Activated CD4-positive, alpha-beta T cell treated with anti-CD3 and anti-CD28 coated beads, Interleukin-2, amount 50 U/mL, for 4 hours (primary cell): Measurements from ENCODE around the gene NGEF.

Experiments used
- DNase-seq, 2 experiments: peaks; one replicate each; pipeline ENCODE4 v3.0.0-alpha.2; 2020

The NGEF gene

DNA sequence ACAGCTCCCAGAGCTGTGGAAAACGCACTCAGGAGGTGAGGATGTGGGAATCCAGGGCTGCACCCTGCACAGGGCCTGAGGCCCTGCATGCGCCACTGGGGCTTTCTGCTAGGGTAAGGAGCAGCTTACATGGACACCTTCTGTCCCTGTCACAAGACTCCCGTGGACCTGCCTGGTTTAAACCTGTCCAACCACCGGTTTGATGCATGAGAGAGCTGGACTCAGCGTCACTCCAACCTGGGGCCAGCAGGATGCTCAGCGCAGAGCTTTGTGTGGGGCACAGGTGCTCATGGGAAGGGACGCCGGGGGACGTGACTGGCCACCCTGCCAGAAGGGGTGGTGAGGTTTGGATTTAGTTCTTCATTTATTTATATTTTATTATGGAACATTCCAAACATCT is 118.8 kb downstream of the NGEF start:
- DNase-seq = no peak

DNA sequence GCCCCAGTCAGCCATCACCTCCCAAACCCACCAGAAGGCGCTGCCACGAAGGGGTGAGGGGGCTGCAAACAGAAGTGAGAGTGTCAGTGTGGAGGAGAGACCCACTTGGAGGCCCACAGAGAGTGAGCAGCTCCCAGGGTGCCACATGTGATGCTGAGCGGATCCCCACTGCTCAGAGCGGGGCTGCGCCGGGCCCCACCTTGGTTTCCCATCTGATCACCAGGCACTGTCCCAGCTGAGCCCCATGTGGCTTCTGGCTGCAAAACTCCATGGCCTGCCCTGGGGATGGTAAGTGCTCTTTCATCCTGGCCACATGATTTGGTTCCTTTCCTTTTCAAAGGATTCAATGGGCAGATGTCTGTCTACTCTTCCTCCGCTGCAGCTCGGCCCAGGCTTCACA is 119.2 kb downstream of the NGEF start:
- no peak for DNase-seq

DNA sequence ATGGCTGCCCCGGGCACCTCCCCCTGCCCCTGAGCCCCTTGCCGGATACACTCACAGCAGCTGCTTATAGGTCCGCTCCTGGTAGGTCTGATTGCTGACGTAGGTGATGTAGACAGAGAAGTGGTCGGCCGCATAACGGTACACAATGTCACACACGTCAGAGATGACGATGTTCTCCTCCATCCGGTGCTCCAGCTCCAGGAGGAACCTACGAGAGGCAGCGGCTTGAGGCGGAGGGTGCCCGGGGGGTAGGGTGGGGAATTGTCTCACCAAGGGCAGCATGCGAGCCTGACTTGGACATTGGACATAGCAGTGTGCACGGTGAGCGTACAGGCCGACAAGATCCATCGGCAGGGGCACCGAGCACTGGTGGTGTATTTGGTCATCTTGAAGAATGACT is 120.2 kb downstream of the NGEF start:
- no peak for DNase-seq

DNA sequence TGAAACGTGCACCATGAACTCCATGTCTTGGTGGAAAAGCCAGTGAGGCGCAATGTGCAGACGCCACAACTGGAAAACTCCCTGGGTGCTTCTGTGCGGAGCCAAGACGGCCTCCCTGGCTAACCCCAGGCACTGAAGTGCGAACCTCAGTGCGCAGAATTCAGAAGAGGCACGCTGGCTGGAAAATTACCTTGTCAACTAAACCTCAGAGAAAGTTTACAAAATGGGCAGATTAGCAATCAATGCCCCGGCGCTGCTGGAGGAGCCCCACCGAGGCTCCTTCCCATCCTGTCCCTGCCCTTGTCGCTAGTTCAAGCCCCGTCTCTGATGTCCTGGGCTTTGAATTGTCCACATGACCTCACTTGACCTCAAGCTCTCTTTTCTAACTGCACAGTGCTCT is 120.8 kb downstream of the NGEF start:
- DNase-seq = no peak

DNA sequence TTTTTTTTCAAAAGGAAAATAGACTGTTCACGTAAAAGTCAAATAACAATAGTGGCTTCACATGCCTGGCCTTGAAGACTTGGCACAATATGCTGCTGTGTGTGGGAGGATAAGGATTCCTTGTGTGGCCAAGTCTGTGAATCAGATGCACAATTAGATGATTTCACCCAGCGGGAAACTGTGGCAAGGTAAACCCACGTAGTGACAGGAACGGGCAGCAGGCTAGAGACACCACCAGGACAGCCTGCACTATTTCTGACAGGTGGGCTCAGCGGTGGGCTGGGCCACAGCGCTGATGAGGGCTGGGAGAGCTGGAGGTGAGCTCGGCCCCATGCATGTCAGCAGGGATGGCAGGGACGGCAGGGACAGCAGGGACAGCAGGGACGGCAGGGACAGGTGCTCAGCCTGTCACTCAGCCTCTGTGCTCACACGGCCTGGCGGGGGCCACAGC is 121.4 kb downstream of the NGEF start:
- no peak for DNase-seq

DNA sequence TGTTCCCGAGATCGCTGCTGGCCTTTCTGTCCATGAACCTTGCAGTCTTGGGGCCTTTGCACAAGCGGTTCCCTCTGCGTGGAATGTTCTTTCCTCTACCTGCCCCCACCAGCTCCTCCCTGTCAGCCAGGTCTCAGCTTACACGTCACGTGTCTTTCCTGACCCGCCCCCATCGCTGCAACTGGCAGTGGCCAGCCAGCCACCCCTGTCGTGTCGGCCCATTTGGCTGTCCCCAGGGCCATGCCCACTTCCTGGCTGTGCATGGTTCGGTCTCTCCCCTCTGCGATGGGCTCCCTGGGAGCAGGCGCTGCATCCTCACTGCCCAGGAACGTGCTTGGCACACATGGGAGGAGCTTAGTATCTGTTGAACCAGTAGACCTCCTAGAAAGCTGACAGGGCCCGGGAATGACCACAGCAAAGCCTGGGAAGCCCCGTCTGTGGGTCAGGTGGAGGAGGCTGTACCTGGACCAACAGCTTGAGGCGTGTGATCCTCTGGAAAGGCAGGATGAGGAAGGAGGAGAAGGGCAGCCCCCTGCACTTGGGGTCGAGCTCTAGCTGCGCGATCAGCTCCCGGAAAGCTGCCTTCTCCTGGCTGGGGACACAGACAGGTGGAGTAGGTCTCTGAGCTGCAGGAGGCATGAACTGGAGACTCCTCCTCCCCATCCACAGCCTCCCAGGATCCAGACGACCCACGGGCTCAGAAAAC is 122.0 kb downstream of the NGEF start:
- DNase-seq = no peak

DNA sequence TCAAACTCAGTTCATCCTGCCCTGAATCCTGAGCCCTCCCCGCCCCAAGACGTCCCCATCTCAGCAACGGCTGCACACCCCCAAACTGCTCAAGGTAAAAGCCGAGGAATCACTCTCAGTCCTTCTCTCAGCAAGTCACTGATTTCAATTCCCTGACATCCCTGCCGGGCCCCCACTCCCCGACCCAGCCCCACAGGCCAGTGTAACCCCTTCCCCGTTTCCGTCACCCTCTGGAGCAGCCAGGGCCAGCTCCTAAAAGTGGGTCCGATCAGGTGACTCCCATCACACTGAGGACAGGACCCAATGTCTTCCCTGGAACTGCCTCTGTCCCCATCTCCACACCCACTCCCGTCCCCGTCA is 122.5 kb downstream of the NGEF start:
- DNase-seq = no peak

DNA sequence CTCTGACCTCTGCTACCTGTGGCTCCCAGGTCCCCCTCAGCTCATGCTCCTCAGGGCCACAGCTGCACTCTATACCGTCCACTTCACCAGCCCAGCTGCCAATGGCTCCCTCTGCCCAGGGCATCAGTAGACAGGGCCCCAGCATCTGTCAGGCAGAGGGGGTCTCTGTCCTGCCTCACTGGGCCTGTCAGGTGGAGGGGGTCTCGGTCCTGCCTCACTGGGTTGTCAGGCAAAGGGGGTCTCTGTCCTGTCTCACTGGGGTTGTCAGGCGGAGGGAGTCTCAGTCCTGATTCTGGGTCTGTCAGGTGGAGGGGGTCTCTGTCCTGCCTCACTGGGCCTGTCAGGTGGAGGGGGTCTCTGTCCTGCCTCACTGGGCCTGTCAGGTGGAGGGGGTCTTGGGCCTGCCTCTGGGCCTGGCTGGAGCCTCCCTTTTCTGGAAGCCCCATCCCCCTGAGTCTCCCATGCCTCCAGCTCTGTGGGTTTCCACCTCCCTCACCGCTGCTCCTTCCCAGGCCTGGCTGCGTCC is 123.1 kb downstream of the NGEF start:
- DNase-seq = no peak

DNA sequence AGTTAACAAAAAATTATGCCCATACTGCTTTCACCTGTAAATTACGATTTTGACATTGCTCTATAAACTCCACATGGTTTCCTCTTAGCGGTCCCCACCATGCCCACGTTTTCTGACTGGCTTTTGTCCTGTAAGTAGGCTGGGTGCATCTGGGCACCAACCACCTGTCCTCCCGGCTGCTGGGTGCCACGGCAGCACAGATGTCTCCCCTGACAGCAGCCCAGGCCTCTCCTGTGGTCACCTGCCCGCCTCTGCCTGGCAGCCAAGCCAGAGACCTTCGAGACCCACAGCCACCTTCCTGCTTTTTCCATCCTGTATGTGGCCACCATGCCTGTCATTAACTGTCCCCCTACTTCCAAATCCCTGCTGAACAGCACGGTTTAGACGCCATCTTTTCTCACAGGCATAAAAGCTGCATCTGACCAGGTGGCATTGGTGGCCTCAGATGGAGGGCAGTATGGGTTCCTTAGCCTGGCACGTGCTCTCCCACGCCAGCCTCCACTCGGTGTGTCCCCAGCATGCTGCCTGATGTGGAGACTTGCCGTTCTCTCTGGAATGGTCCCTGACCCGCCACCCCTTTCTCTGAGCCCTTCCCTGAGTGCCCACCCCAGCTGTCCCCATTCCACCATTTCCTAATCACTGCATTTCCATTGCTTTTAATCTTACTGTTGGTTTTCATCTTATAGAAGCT is 124.1 kb downstream of the NGEF start:
- DNase-seq = no peak

DNA sequence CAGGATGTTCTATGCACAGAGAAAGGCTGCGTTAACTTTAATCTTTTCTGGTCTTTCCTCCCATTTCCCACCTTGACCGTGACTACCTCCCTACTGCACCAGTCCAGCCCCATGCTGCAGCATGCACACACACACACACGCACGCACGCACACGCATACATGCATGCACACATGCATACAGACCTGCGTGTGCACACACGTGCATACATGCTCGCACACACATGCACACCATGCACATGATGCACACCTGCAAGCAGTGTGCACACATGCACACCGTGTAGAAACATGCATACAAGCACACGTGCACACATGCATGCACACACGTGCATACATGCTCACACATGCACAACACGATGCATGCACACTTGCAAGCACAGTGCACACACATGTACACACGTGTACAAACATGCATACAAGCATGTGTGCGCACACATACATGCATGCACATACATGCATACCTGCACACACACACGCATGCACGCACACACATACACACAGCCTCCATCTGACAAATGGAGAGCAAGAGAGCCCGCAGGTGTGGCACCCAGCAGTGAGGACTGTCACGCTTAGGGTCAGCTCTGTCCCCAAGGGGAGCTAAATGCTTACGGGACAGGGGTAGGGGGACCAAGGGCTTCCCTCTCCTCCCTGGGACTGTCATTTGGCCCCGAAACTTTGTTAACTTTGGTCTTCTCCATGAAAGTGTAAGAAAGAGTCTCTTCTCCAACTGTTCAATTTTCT is 124.8 kb downstream of the NGEF start:
- no peak for DNase-seq

DNA sequence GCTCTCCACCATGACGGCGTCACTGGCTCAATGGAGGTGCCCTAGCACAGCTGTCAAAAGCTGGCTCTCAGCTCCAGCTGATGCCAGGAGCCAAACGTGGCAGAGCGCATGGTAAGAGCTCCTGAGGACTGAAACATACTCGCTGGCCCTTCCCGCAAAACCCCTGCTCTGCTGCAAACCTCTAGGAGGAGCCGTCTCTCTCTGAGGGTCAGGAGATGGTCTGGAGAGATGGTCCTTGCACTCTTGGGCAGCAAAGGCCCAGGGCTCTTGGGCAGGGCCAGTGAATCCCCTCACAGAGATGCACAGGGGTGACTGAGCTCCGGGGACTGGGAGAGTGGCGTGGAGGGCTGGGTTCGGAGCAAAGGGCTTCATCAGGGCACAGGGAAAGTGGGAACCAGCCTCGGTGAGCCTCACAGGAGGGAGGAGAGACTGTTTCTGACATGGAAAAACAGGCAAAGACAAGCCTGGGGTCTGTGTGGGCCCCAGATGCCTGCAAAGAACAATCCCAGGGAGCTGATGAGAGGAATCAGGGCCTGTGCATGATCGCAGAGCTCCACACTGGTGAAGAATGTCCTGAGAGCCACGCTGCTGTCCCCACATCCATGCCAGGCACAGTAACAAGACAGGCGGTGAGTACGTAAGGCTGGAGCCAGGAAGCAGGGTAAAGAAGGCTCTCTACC is 125.7 kb downstream of the NGEF start:
- no peak for DNase-seq

DNA sequence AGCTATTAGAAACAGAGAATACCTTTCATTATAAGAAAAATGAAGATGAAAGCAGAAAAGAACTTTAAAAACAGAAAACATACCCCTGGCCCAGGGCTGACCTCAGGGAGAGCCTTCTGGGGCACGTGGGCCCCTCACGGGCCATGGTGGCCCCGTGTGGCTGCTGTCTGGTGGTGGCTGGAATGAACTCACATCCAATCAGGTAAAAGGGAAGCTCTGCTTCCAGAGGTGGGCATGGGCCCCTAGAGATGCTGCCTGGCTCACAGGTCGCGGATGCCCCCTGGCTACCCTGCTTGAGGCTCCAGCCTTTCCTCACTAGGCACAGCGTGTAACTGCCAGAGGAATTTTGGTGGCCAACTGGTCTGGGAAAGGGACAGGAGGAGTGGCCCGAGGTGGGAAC is 126.4 kb downstream of the NGEF start:
- DNase-seq = no peak

DNA sequence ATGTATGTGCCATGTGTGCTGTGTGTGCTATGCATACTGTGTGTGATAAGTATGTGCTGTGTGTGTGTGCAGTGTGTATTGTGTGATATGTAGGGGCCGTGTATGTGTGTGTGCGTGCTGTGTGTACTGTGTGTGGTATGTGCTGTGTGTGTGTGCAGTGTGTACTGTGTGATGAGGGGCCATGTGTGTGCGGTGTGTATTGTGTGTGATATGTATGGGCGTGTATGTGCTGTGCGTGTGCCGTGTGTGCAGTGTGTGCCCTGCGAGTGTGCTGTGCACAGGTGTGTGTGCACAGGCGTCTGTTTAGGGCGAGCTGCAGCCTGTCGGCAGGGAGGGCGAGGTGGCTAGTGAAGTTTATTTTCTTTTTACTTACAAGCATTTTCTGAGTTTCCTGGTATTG is 126.9 kb downstream of the NGEF start:
- no peak for DNase-seq

DNA sequence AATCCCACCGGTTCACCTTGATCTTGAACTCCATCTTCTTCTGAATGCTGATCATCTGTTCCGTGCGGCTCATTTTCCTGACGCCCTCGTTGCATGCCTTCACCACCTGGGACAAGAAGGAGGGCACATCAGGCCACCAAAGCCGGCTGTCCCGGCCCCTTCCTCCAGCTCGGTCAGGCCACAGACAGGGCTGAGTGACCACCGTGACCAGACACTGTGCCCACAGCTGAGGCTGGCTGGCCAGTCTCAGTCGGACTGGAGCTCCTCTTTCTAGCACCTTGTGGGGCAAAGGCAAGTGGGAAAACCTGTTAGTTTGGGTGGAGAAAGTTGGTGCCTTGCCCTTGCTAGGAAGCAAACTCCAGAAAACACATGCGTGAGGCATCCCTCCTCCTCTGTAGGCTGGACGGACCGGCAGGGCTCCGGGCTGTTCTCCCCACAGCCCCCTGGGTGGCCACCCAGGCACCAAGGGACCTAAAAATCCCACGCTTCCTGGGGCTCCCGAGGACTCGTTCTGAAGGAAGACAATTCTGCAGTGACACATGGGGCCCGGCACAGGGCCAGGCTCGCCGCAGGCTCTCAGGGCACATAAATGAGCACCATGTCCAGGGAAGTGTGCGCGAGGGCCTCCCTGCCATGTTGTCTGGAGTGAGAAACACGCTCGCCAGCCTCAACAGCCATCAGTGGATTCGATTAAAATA is 127.6 kb downstream of the NGEF start:
- no peak for DNase-seq

DNA sequence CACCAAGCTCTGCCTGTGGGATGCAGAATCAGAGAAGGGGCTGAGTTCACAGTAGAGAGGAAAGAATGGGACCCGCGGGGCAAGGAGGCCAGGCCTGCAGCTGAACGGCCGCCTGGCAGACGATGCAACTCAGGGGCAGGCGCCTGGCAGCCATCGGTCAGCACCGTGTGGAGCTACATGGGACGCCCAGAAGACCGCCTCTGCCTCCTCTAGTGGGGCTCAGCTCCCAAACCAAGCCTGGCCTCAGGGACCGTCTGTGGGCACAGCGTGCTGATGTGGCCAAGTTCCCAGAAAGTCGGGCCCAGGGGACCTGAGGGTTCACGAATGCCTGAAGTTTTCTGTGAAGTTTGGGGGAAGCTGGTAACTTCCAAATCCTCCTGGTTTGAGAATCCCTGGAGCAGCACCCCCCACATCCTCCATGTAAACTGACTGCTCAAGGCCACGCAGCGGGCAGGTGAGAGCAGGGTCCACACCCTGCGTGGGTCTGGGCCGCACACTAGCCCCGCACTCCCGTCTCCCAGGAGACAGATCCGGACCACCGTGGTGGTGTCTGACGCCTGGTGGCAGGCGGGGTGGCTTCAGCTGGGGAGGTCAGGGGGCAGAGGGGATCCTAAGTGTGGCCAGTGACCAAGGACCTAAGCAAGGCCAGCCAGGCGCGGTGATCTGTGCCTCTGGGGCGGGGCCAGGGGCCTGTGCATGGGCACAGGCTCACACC is 128.3 kb downstream of the NGEF start:
- DNase-seq = no peak

DNA sequence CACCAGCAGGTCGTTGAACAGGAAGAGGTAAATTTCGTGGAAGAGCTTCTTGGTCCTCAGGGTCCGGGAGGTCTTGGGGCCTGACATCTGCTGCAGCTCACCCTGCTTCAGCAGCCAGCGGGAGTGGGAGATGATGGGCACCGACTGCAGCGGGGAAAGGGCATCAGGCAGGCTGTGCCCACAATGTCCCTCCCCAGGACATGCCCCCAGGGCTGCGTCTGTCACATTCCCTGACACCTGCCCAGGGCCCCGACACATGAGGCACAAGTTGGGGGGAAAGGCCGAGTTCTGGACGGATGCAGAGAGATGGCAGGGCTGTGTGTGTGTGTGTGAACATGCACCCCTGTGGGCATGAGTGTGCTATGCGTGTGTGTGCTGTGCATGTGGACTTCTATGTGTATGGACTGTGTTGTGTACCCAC is 129.0 kb downstream of the NGEF start:
- DNase-seq = no peak

DNA sequence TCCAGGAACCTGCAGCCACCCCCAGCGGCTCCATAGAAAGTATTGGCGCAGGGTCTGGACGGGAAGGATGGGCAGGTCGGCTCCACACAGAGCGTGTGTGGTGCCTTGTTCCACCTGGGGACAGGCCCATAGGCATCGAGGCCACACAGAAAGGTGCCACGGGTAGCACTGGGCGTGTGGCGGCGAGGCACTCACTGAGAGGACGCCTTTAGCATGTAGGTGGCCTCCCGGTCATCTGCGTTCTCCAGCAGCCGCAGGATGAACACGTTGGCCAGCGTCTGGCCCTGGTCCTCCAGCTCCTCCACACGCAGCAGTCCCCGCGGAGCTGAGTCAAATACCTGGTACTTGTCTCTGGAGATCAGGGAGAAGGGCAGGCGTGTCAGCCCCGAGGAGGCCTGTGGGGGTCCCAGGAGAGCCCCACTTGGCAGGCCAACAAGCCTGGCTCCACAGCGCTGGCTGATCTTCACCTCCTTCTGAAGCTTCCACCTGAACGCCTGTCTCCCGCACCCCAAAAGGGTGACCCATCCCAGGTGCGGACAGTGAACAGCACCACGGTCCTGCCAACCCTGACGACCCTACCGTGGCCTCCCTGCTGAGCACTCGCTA is 129.8 kb downstream of the NGEF start:
- DNase-seq = no peak

DNA sequence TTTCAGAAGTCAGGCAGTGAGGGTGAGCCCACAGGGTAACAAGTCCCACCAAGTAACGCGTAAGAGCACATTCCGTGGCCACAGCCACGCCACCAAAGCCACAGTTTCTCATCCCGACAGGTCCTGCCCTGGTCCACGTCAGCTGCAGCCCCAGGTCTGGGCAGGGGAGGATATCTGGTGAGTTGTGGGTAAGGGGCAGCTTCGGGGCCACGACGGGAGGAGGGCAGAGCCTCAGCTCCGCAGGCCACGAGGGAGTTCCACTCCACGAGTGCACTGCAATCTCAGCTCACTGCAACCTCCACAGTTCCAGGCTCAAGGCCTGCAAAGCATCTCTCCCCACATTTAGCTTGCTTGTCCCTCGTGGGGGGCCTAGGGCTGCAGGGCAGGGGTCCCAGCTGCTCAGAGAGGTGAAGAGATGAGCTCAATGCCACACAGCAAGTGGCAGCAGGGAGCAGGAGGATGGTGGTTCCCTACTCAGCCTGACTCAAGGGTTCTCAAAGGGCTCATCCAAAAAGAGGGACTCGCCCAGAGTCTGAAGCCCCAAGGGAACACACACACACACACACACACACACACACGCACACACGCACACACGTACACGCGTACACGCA is 130.4 kb downstream of the NGEF start:
- DNase-seq = no peak

DNA sequence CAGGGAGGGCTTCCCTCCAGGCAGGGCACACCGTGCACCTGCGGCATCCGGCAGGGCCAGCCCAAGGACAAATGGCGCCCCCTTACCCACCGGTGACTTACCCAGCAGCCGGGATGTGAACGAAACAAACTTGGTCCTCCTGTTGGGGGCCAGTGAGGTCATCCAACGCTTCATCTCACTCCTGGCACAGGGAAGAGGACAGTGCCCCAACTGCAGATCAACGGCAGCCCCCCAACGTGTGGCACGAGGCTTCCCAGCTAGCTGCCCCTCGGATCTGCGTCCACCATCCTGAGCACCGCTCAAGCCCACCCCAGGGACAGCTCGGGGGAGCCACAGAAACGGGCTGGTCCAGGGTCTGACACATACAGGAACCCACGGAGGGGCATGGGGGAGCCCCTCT is 131.0 kb downstream of the NGEF start:
- no peak for DNase-seq

DNA sequence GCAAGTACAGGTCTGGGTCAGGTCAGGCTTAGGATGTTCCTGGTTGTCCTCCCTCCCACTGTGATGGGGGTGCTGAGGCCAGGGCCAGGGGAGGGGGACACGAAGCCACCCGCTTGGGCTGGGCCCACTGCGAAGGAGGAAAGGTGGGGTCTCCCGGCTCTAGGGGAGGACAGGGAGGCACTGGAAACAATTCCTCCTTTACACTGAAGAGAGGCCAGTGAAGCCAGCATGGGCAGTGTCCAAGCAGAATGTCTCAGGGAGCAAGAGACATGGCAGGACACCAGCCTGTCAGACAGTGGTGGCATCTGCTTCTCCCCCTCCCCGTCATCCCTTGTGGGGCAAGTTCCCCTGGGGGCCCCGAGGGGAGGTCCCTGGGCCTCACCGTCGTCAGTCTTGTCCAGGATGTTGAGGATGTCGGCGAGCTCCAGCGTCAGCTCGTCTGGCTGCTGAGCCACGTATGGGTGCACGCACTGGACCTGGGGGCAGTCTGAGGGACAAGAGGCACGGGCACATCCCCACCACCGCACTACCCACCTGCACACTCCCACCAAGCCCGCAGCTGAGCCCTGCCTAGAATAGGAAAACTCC is 132.2 kb downstream of the NGEF start:
- no peak for DNase-seq
